Thoracic aorta (tissue), 2 donors: ENCODE measurements around the gene CHKA. TPM values are rescaled to one million over a fixed set of nuclear protein-coding genes. Genes with fewer than 3 reads are reported as not detected.

Source experiments
- ATAC-seq: fragments of 150-250 bp; one replicate; pipeline ENCODE4 v1.8.0; 2017; ENCODE audit warnings: low read depth; ENCODE audit not compliant: insufficient number of reproducible peaks, low FRiP score
- DNase-seq: peaks from one replicate; pipeline ENCODE4 v3.0.0-alpha.2; 2020; ENCODE audit warnings: low spot score
- H3K27ac ChIP-seq, 2 donors: fragments of 200-600 bp; sonication (generic); 1 replicate in 1 of 2; 2 replicates in 1 of 2; pipeline ENCODE4 v1.5.1; 2016; ENCODE audit warnings: mild to moderate bottlenecking in 2 of 2, moderate library complexity in 2 of 2
- H3K27me3 ChIP-seq: fragments of 200-600 bp; sonication (generic); replicated peaks from 2 replicates; pipeline ENCODE4 v1.6.0; 2016; ENCODE audit warnings: mild to moderate bottlenecking; ENCODE audit not compliant: insufficient read depth
- H3K36me3 ChIP-seq: fragments of 200-600 bp; sonication (generic); one replicate; pipeline ENCODE4 v1.5.1; 2016
- H3K4me1 ChIP-seq, 2 donors: fragments of 200-600 bp; sonication (generic); 1 replicate in 1 of 2; 2 replicates in 1 of 2; pipeline versions ENCODE4 v1.5.1 to v1.6.0; 2016; ENCODE audit warnings: low read depth in 2 of 2, mild to moderate bottlenecking in 1 of 2; ENCODE audit not compliant: control insufficient read depth in 1 of 2
- H3K4me3 ChIP-seq: fragments of 200-600 bp; sonication (generic); 2 replicates; pipeline ENCODE4 v1.5.1; 2016; ENCODE audit warnings: mild to moderate bottlenecking
- H3K9me3 ChIP-seq: fragments of 200-600 bp; sonication (generic); 2 replicates; pipeline ENCODE4 v1.5.1; 2016
- CTCF ChIP-seq: fragments of 200-600 bp; sonication (generic); IDR thresholded peaks from one replicate; pipeline ENCODE4 v1.5.1; 2019; ENCODE audit warnings: antibody characterized with exemption
- total RNA-seq, 2 donors: library from RNA; depleted of rRNA; stranded (reverse); fragments of >200 nt; gene quantifications; one replicate each; pipeline versions ENCODE4 v1.1.0 to v1.2.3, GENCODE V29; 2016

Gene CHKA
- total RNA-seq, 2 donors from 2014 or later, result 12.5 to 22.2 TPM

- Histone ChIP-seq H3K9me3 (no peaks in the 10 kb centered on the region), H3K27ac (peak within 1 kb of the TSS; percentile 72 to 74), H3K27me3 (no peaks in the 10 kb centered on the region), H3K4me1 (peaks cover 27 to 41% of the 10 kb centered on the region in 2 donors), H3K4me3 (peak within 1 kb of the TSS; percentile 91), H3K36me3 (peaks cover 21% of the 10 kb centered on the region)
- no peak for DNase-seq
- no peak for TF ChIP-seq CTCF
- ATAC-seq, result peak; percentile 83
Observed at GRCh38 chr11:68038718-68039525, 82.3 kb downstream of the CHKA start, which contains the start of gene TCIRG1. TSS of gene TCIRG1 (plus strand) at chr11:68039025. CDS start at chr11:68041272, 2,247 bp downstream.

GRCh38 chr11:68038226-68038717 lies 82.9 kb downstream of the CHKA start:
- H3K9me3 ChIP-seq, result no peaks in the 10 kb centered on the region
- H3K4me3 ChIP-seq, result peak overlapping the region; percentile 91
- no peak for TF ChIP-seq CTCF
- ATAC-seq, result no peak
- no peaks in the 10 kb centered on the region for H3K27me3 ChIP-seq
- H3K36me3 ChIP-seq, result peaks cover 22% of the 10 kb centered on the region
- peaks cover 27 to 41% of the 10 kb centered on the region in 2 donors for H3K4me1 ChIP-seq
- peak overlapping the region; percentile 72 to 74 for H3K27ac ChIP-seq
- no peak for DNase-seq

- no peaks in the 10 kb centered on the region for H3K9me3 ChIP-seq
- H3K27me3 ChIP-seq, result no peaks in the 10 kb centered on the region
- peak overlapping the region; percentile 72 to 74 for H3K27ac ChIP-seq
- ATAC-seq (no peak), DNase-seq (no peak)
- TF ChIP-seq CTCF, result no peak
- no peak overlapping the region for H3K4me3 ChIP-seq
- peaks cover 19% of the 10 kb centered on the region for H3K36me3 ChIP-seq
- peaks cover 27 to 41% of the 10 kb centered on the region in 2 donors for H3K4me1 ChIP-seq
Observed at GRCh38 chr11:68037411-68038225, 83.6 kb downstream of the CHKA start.

- ATAC-seq (no peak), DNase-seq (no peak)
- H3K27me3 ChIP-seq, result no peaks in the 10 kb centered on the region
- H3K9me3 ChIP-seq, result no peaks in the 10 kb centered on the region
- H3K27ac ChIP-seq, result peak overlapping the region; percentile 6 to 72
- H3K36me3 ChIP-seq, result peaks cover 13% of the 10 kb centered on the region
- peaks cover 29 to 48% of the 10 kb centered on the region in 2 donors for H3K4me1 ChIP-seq
- TF ChIP-seq CTCF, result no peak
- H3K4me3 ChIP-seq, result no peak overlapping the region
Observed at GRCh38 chr11:68036717-68037239, 84.4 kb downstream of the CHKA start.
